NOMO-1 treated with DMSO at 0.1 percent for 48 hours (cell line): ENCODE measurements around the gene GDAP2.
A peak's percentile ranks its signal among the peaks of the same experiment; 100 is the strongest.
"Not testable (repeated sequence)": the region's sequence is repeated elsewhere in the genome, so short reads cannot be mapped to it uniquely, and the experiment has no call there.

ENCODE experiments used
- DNase-seq: peaks from one replicate; lab custom pipeline; 2025; ENCODE audit not compliant: unreplicated experiment; lab: John Stamatoyannopoulos, UW

GDAP2 gene, protein sequence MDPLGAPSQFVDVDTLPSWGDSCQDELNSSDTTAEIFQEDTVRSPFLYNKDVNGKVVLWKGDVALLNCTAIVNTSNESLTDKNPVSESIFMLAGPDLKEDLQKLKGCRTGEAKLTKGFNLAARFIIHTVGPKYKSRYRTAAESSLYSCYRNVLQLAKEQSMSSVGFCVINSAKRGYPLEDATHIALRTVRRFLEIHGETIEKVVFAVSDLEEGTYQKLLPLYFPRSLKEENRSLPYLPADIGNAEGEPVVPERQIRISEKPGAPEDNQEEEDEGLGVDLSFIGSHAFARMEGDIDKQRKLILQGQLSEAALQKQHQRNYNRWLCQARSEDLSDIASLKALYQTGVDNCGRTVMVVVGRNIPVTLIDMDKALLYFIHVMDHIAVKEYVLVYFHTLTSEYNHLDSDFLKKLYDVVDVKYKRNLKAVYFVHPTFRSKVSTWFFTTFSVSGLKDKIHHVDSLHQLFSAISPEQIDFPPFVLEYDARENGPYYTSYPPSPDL

DNA sequence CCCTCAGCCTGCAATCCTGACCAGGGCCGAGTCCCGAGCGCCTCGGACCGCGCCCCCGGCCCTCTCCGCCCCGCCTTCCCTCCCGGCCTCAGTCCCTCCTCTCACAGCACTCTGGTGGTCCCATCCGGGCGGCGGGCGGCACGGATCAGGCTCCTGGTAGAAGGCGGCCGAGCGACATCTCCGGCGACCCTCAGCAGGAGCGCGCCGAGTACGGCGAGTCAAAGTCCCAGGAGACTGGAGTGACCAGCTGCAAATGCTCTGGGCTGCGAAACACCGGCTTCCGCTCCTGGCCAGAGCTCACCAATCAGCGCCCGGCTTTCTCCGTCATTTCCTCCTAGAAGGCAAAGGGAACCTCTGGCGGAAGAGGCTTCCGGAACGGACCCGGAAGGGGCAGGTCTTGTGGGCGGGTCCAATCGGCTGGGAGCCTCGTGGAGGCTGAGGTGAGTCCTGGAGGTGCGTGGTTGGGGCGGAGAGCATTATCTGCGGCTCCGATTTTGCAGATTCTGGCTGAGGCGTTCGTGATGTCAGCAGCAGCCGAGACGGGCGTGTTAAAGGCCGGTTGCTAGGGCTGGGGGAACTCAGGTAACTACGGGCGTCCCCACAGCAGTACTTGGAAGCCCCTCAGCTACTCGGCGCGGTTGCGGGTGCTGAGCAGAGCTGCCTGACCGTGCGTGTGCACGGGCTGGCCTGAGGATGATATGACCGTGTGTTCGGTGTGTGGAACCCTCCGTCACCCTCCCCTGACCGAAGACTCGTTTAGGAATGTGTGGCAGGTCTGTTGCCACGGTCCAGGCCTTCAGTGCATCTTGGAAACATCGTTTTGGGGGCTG, at the start of gene GDAP2, which contains the start of gene WDR3:
GDAP2 (minus strand) TSS at position 279 of the 830 bp plus-strand sequence. CDS start 9,264 bp downstream, outside the sequence.
WDR3 (plus strand) TSS at position 397 of the 830 bp plus-strand sequence. CDS start 3,581 bp downstream, outside the sequence.
- peak; percentile 98 for DNase-seq

DNA sequence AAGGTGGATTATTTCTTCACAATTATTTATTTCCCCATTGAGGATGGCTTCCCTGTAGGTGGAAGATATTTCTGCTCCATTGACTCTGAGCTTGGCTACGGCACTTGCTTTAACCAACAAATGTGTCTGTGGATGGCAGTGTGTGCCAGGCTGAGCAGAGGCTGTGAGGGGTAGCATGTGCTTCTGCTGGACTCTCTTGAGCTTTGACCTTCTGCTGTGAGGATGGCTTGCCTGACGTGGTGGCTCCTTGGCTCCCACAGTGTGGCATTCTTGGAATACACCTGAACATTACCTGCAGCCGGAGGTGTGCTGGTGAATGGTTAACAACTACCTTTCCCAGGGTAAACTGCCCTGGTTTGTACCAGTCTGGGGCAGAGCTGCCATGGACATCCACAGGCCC, 47.0 kb upstream of the GDAP2 start:
- no peak for DNase-seq

DNA sequence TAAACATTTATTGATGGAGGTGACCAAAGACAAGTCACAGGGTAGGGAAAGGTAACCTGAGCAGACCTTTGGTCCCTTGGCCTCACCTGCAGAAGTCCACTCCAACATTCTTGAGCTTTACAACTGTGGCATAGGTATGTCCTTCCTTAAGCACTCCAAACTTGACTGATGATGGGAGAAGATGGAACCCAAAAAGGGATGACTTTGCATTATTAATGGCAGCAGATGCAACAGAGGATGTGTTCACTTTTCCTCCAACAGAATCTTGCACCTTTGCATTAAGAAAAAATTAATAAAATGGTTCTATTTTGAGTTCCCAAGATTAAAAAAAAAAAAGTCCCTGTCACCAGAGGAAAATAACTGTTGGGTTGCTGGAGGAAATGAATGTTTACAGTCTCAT, 42.4 kb upstream of the GDAP2 start:
- DNase-seq: no peak

GRCh38 chr1:117970252-117970651, 40.8 kb upstream of the GDAP2 start:
- no peak for DNase-seq

GRCh38 chr1:117967881-117968280, 38.5 kb upstream of the GDAP2 start:
- no peak for DNase-seq

DNA sequence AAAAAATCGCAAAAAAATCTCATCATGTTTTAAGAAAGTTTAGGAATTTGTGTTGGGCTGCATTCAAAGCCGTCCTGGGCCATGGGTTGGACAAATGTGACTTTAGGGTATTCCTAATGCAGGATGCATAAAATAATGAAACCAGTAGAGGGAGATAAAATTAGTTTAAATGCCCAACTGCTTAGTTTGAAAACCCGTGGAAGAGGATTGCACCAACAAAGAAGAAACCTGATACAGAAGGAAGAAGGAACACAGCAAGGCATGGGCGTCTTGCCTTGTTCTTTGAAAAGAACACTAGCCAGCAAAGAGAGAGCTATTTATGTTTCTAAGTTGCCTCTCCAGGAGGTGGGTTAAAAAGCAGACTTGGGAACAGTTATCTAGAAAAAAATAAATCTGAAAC, 38.1 kb upstream of the GDAP2 start:
- DNase-seq: peak; percentile 5

DNA sequence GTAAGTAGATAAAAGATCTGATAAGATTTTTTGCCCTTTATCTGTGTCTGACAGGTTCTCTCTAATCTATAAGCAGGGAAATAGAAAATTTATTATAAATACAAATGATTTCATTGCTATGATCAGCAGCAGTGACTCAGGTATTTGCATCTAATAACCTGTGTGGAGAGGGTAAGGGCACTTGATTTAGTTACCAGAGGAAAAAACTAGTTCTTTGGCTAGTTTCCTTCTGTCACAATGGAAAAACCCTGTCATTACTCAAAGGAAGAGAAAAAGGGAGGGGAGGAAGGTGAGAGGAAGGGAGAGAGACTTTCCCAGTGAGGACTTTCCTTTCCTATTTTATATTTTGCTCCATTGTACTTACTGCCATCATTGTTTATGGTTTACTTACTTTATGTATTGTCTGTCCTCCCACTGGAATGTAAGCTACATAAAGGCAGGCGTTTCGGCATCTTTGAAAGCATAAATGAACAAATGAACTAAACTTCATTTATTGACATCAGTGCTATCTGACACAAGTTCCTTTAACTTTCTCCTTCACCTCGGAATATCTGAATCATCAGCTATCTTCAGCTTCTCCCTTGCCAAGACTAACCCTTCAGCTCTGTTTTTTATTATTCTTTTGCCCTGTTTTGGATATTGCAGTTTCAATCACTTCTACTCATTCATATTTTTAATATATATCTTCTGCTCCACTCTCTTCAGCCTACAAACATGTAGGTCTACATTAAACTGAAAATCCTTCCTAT, 35.0 kb upstream of the GDAP2 start:
- DNase-seq: no peak

DNA sequence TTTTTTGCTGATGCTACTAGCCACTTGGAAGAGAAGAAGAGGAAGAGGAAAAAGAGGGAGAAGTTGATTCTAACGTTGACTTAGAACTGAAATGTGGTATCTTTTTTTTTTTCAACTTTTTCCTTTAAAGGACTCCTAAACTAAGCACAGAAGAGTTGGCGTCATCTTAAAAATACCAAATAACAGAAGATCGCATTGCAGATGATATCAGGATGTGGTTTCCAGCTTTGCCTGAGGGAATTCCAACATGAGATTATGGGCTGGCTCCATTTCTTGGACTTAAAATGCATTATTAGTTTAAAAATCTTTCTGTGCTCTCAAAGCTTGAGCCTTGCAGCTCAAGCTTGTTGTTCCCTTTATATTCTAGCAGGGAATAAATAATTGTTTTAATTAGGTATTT, 29.9 kb upstream of the GDAP2 start:
- DNase-seq: no peak

DNA sequence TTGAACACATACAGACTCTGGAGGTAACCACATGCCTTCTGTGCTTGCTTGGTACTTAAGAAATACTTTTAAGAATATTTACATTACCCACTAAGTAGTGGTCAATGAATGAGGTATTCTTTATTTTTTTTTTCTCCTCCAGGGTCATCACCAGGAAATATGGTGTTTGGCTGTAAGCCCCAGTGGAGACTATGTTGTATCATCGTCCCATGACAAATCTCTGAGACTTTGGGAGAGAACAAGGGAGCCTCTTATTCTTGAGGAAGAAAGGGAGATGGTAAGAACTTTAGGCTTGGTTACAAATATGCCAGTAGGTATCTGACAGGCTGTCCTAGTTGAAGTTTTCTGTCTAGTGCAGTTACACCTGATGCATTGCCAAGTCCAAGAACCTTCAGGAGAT, 23.0 kb upstream of the GDAP2 start:
- DNase-seq: no peak

GRCh38 chr1:117942293-117942692, 12.9 kb upstream of the GDAP2 start:
- DNase-seq: no peak

- no peak for DNase-seq
Observed at GRCh38 chr1:117933769-117934168, 4.3 kb upstream of the GDAP2 start.

DNA sequence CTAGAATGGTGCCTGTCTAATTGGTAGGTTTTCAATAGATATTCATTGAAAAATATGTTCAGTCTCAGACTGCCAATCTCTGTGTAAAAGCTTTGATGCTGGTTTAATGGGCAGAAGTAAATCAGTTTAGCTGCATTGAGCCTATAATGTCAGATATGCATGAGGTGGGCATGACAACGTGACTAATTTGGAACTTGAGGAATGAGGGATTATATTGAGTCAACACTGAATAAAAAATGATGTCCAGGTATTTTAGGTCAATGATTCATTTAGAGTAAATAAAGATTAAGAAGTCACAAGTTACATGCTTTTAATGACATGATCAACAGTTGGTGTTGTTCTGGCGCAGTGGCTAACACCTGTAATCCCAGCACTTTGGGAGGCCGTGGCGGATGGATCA, 3.2 kb upstream of the GDAP2 start:
- DNase-seq: no peak

DNA sequence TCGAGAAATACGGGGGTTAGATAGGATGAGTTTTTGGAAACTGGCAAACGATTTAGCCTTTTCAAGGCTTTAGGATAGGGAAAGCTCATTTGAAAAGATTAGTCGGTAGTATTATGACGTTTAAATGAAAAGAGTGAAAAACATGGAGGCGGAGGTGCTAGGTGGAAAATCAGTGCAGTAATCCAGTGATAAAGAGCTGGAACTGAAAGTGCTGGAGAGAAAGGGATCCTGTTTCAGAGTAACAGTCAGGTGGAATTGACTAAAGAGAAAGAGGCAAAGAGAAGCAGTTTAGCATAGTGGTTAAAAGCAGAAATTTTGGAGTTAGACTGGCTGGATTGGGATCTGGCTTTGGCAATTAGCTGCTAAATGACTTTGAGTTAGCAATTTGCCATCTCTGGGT, 1.1 kb upstream of the GDAP2 start:
- peak; percentile 4 for DNase-seq

DNA sequence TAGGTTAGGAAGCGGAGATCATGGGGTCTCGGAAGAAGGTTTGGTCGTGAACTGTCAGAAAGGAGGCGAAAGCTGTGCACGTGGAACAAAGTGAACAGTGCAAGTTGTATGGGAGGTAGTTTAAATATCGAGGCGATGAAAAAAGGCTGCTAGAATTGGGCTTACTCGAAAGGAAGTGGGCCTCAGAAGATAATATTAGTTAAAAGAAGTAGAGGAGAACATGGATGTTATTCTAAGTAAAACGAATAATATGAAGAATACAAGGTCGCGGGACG, 689 bp upstream of the GDAP2 start:
- DNase-seq: no peak

DNA sequence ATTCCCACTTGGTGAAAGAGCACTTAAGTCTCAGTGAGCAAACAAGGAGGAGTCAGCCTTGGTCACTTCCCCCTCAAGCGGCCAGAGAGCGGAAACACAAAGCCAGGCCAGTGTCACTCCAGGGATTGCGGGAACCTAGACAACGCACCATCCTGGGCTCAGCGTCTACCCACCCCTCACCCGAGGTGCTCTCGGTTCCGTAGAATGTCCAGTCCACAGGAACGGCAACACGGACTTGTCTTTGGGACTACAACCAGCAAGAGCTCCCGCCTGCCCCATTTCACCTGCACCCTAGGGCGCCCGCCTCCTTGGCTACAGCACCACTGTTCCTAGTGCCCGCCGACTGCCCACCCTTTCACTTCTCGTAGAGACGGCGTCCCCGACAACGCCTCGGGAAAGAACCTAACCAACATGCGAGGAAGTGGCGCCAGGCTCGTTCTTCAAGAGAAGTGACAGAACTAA, 509 bp downstream of the GDAP2 start:
- peak; percentile 62 for DNase-seq

DNA sequence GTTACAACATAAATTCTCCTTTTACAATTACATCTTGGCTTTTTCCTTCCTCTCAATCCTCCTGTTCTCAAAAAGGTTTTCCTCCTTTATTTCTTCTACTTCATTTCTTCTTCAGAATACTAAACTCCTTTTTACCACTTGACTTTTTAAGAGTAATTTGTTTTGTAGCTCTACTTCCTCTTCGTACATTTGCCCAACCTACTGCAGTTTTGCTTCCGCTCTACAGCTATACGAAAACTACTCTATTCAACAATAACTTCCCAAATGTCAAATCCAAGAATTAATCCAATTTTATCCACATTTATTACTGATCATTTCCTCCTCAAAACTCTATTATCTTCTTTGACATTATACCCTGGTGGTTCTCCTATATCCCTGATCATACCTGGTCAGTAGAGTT, 3.4 kb downstream of the GDAP2 start:
- DNase-seq: peak; percentile 68

- not testable (repeated sequence) for DNase-seq
Observed at GRCh38 chr1:117922717-117923116, 6.7 kb downstream of the GDAP2 start.

GRCh38 chr1:117921991-117922390, 7.4 kb downstream of the GDAP2 start:
- DNase-seq: no peak

DNA sequence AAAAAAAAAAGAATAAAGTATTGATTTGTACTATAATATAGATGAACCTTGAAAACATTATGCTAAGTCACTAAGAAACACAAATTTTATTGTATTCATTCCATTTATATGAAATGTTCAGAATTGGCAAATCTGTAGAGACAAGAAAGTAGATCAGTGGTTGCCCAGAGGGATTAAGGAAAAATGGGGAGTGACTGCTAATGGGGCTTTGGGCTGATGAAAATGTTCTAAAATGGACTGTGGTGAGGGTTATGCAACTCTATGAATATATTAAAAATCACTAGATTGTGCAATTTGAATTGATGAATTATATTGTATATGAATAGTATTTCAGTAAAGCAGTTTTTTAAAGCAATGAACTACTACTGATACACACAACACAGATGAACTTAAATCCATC, 10.0 kb downstream of the GDAP2 start:
- no peak for DNase-seq

- DNase-seq: no peak
Observed at GRCh38 chr1:117911051-117911450, 18.4 kb downstream of the GDAP2 start.

DNA sequence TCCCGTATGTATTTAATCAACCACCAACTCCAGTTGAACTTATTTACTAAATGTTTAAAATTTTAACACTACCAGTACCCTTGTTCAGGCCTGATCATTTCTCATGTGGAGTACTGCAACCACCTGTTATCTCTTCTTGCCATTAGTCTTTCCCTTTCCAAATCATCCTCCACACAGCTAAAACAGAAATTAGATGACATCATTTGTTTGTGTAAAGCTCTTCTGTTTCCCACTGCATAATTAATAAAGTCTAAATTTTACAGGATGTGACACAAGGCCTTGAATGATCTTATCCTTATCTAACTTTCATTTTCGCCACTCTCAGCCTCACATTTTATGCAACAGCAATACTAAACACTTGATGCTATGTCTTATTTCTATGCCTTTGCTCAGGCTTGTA, 24.4 kb downstream of the GDAP2 start:
- no peak for DNase-seq
